ENCODE measurements around the gene HPSE. TPM values are rescaled to one million over a fixed set of nuclear protein-coding genes. Genes with fewer than 3 reads are reported as not detected.

Gene HPSE
- total and polyA plus RNA-seq, 9 of the 15 experiments (the other 6 are each of a cell fraction or from before 2014, with no cell fraction given): 0.01 to 0.42 (median 0.14) TPM; not detected in 1

DNA sequence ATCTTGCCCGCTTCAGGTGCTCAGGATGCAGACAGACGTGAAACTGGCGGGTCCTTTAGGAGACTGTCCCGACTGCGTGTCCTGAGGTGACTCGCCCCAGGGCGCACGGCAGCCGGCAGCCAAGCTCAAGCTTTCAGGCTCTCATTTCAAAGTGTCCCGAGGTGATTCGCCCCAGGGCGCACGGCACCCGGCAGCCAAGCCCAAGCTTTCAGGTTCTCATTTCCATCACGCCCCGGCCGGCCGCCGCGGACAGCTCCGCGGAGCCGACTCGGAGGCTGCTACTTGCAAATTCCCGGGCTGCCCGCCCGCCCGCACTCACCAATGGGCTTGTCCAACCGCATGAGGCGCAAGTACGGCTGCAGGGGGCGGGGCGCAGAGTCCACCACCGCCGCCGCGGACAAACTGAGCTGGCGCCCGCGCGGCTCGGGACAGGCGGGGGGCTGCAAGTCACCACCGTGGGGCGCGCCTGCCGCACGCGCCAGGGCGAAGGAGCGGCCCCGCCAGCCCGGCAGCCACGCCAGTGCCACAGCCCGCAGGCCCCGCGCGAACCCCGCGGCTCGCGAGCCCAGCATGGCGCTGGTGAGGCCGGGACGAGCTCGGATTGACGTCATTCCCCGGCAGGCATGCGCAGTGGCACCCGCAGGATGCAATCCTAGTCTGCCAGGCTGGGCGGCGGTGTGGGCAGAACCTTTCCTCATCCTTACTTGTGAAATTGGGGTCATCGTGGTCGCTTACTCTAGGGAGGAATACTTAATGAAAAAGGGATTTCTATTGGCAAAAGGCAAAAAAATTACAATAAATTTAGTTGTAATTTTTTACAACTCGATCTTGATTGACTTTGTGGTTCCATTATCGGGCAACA, 50.2 kb downstream of the HPSE start, which contains the start of gene COQ2 (continued):
- TF ChIP-seq, protein P1, sequence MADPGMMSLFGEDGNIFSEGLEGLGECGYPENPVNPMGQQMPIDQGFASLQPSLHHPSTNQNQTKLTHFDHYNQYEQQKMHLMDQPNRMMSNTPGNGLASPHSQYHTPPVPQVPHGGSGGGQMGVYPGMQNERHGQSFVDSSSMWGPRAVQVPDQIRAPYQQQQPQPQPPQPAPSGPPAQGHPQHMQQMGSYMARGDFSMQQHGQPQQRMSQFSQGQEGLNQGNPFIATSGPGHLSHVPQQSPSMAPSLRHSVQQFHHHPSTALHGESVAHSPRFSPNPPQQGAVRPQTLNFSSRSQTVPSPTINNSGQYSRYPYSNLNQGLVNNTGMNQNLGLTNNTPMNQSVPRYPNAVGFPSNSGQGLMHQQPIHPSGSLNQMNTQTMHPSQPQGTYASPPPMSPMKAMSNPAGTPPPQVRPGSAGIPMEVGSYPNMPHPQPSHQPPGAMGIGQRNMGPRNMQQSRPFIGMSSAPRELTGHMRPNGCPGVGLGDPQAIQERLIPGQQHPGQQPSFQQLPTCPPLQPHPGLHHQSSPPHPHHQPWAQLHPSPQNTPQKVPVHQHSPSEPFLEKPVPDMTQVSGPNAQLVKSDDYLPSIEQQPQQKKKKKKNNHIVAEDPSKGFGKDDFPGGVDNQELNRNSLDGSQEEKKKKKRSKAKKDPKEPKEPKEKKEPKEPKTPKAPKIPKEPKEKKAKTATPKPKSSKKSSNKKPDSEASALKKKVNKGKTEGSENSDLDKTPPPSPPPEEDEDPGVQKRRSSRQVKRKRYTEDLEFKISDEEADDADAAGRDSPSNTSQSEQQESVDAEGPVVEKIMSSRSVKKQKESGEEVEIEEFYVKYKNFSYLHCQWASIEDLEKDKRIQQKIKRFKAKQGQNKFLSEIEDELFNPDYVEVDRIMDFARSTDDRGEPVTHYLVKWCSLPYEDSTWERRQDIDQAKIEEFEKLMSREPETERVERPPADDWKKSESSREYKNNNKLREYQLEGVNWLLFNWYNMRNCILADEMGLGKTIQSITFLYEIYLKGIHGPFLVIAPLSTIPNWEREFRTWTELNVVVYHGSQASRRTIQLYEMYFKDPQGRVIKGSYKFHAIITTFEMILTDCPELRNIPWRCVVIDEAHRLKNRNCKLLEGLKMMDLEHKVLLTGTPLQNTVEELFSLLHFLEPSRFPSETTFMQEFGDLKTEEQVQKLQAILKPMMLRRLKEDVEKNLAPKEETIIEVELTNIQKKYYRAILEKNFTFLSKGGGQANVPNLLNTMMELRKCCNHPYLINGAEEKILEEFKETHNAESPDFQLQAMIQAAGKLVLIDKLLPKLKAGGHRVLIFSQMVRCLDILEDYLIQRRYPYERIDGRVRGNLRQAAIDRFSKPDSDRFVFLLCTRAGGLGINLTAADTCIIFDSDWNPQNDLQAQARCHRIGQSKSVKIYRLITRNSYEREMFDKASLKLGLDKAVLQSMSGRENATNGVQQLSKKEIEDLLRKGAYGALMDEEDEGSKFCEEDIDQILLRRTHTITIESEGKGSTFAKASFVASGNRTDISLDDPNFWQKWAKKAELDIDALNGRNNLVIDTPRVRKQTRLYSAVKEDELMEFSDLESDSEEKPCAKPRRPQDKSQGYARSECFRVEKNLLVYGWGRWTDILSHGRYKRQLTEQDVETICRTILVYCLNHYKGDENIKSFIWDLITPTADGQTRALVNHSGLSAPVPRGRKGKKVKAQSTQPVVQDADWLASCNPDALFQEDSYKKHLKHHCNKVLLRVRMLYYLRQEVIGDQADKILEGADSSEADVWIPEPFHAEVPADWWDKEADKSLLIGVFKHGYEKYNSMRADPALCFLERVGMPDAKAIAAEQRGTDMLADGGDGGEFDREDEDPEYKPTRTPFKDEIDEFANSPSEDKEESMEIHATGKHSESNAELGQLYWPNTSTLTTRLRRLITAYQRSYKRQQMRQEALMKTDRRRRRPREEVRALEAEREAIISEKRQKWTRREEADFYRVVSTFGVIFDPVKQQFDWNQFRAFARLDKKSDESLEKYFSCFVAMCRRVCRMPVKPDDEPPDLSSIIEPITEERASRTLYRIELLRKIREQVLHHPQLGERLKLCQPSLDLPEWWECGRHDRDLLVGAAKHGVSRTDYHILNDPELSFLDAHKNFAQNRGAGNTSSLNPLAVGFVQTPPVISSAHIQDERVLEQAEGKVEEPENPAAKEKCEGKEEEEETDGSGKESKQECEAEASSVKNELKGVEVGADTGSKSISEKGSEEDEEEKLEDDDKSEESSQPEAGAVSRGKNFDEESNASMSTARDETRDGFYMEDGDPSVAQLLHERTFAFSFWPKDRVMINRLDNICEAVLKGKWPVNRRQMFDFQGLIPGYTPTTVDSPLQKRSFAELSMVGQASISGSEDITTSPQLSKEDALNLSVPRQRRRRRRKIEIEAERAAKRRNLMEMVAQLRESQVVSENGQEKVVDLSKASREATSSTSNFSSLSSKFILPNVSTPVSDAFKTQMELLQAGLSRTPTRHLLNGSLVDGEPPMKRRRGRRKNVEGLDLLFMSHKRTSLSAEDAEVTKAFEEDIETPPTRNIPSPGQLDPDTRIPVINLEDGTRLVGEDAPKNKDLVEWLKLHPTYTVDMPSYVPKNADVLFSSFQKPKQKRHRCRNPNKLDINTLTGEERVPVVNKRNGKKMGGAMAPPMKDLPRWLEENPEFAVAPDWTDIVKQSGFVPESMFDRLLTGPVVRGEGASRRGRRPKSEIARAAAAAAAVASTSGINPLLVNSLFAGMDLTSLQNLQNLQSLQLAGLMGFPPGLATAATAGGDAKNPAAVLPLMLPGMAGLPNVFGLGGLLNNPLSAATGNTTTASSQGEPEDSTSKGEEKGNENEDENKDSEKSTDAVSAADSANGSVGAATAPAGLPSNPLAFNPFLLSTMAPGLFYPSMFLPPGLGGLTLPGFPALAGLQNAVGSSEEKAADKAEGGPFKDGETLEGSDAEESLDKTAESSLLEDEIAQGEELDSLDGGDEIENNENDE (IDR thresholded peaks at IDR 0.05; ENCODE audit: low read depth, low read length): no peak
- TF ChIP-seq, protein P2, sequence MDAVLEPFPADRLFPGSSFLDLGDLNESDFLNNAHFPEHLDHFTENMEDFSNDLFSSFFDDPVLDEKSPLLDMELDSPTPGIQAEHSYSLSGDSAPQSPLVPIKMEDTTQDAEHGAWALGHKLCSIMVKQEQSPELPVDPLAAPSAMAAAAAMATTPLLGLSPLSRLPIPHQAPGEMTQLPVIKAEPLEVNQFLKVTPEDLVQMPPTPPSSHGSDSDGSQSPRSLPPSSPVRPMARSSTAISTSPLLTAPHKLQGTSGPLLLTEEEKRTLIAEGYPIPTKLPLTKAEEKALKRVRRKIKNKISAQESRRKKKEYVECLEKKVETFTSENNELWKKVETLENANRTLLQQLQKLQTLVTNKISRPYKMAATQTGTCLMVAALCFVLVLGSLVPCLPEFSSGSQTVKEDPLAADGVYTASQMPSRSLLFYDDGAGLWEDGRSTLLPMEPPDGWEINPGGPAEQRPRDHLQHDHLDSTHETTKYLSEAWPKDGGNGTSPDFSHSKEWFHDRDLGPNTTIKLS (IDR thresholded peaks at IDR 0.05; ENCODE audit: borderline replicate concordance, low read depth): peak; percentile 87
- TF ChIP-seq MTA3 (IDR thresholded peaks at IDR 0.05; ENCODE audit: borderline replicate concordance): peak; percentile 90
- TF ChIP-seq NCOA6 (IDR thresholded peaks at IDR 0.05): no peak
- no peak for TF ChIP-seq RBM14 (IDR thresholded peaks at IDR 0.05; ENCODE audit: borderline replicate concordance, insufficient read depth, low read depth, low read length)
- peak; percentile 70; the same call in 1 of the 2 replicates for TF ChIP-seq CREB1 (IDR thresholded peaks at IDR 0.05)
- TF ChIP-seq CREB1 (CRISPR knock-in tag; IDR thresholded peaks at IDR 0.05): peak; percentile 79
- no peak for TF ChIP-seq RHOXF2B (CRISPR knock-in tag; conservative IDR thresholded peaks at IDR 0.05)
- TF ChIP-seq SMARCA5 (IDR thresholded peaks at IDR 0.05): no peak
- TF ChIP-seq RCOR1 (IDR thresholded peaks at IDR 0.05; ENCODE audit: borderline replicate concordance in 1 of 2, low read depth in 2 of 2, low read length in 2 of 2): peak in 1 of 2 experiments; percentile 9; a peak in 1 of 4 replicates
- TF ChIP-seq RBM22 (IDR thresholded peaks at IDR 0.05; ENCODE audit: low read depth, low read length, poor library complexity, severe bottlenecking): peak; percentile 57
- 0 out of 2 replicates have a peak, but pooled peaks have one; percentile 2 for TF ChIP-seq BRD4 (IDR thresholded peaks at IDR 0.05)
- peak; percentile 94 for TF ChIP-seq CHD2 (IDR thresholded peaks at IDR 0.05; ENCODE audit: low read depth, low read length)
- peak; percentile 89 for TF ChIP-seq SAP30 (IDR thresholded peaks at IDR 0.05; ENCODE audit: borderline replicate concordance, insufficient read depth, low read depth, low read length, poor library complexity, severe bottlenecking)

Data from K562 (cell line).